Liver (tissue), 9 donors: ENCODE data around the gene MAPKAP1. TPM values are rescaled to one million over a fixed set of nuclear protein-coding genes. Genes with fewer than 3 reads are reported as not detected.

Experiments used
- DNase-seq: peaks from one replicate; pipeline ENCODE4 v3.0.0-alpha.2; 2017; ENCODE audit warnings: low spot score
- H3K27ac ChIP-seq, 2 donors: one replicate each; pipeline ENCODE4 v1.7.0; 2013; ENCODE audit warnings: inconsistent platforms in 2 of 2, low read length in 2 of 2, control low read depth in 1 of 2, low read depth in 1 of 2, mild to moderate bottlenecking in 1 of 2
- H3K27me3 ChIP-seq, 4 donors: one replicate each; pipeline versions ENCODE4 v1.6.1 to v1.7.0; 2013; ENCODE audit warnings: low read length in 3 of 4, inconsistent platforms in 1 of 4, mild to moderate bottlenecking in 1 of 4, moderate library complexity in 1 of 4; ENCODE audit not compliant: control insufficient read depth in 4 of 4, insufficient read depth in 4 of 4
- H3K36me3 ChIP-seq, 4 donors: one replicate each; pipeline versions ENCODE4 v1.6.1 to v1.7.0; 2013; ENCODE audit warnings: low read length in 3 of 4, mild to moderate bottlenecking in 3 of 4, low read depth in 1 of 4, moderate library complexity in 1 of 4; ENCODE audit not compliant: control insufficient read depth in 4 of 4, insufficient read depth in 3 of 4
- H3K4me1 ChIP-seq, 4 donors: one replicate each; pipeline versions ENCODE4 v1.6.1 to v1.7.0; 2013; ENCODE audit warnings: low read length in 3 of 4, mild to moderate bottlenecking in 3 of 4, moderate library complexity in 1 of 4; ENCODE audit not compliant: control insufficient read depth in 4 of 4, insufficient read depth in 4 of 4
- H3K4me3 ChIP-seq, 3 donors: one replicate each; pipeline versions ENCODE4 v1.6.1 to v1.7.0; 2013; ENCODE audit warnings: low read length in 3 of 3, control low read depth in 1 of 3, low read depth in 1 of 3, mild to moderate bottlenecking in 1 of 3
- H3K9ac ChIP-seq, 2 donors: one replicate each; pipeline ENCODE4 v1.7.0; 2013; ENCODE audit warnings: low read length in 2 of 2, mild to moderate bottlenecking in 2 of 2, moderate library complexity in 2 of 2, control low read depth in 1 of 2, low read depth in 1 of 2
- H3K9me3 ChIP-seq, 4 donors: one replicate each; pipeline versions ENCODE4 v1.6.1 to v1.7.0; 2013; ENCODE audit warnings: low read length in 3 of 4; ENCODE audit not compliant: control insufficient read depth in 4 of 4
- ATF3 ChIP-seq: IDR thresholded peaks from 2 replicates; pipeline ENCODE4 v1.6.1; 2016; ENCODE audit warnings: antibody characterized with exemption
- CTCF ChIP-seq: fragments of 150-350 bp; IDR thresholded peaks from 2 replicates; pipeline ENCODE4 v1.5.1; 2017; ENCODE audit warnings: improper control_type of control experiment, low read depth, low read length; ENCODE audit not compliant: missing input control
- EGR1 ChIP-seq, 2 donors: IDR thresholded peaks; 2 replicates each; pipeline ENCODE4 v1.6.1; 2016 to 2018; ENCODE audit warnings: antibody characterized with exemption in 2 of 2, low read depth in 2 of 2
- FOXA1 ChIP-seq: IDR thresholded peaks from 2 replicates; pipeline ENCODE4 v1.6.1; 2016; ENCODE audit warnings: antibody characterized with exemption
- FOXA2 ChIP-seq: IDR thresholded peaks from 2 replicates; pipeline ENCODE4 v1.6.1; 2016; ENCODE audit warnings: antibody characterized with exemption
- GABPA ChIP-seq, 2 donors: IDR thresholded peaks in 1 of 2; conservative IDR thresholded peaks in 1 of 2; 2 replicates each; pipeline ENCODE4 v1.6.1; 2016; ENCODE audit warnings: antibody characterized with exemption in 2 of 2, mild to moderate bottlenecking in 1 of 2, moderate library complexity in 1 of 2
- HNF4A ChIP-seq, 2 donors: conservative IDR thresholded peaks; 2 replicates each; pipeline ENCODE4 v1.6.1; 2016; ENCODE audit warnings: antibody characterized with exemption in 2 of 2, mild to moderate bottlenecking in 2 of 2
- HNF4G ChIP-seq: IDR thresholded peaks from 2 replicates; pipeline ENCODE4 v1.6.1; 2016; ENCODE audit warnings: antibody characterized with exemption
- JUND ChIP-seq, 2 donors: IDR thresholded peaks; 2 replicates each; pipeline ENCODE4 v1.6.1; 2016; ENCODE audit warnings: antibody characterized with exemption in 2 of 2
- NR2F2 ChIP-seq: IDR thresholded peaks from 2 replicates; pipeline ENCODE4 v1.6.1; 2016; ENCODE audit warnings: antibody characterized with exemption
- RAD21 ChIP-seq, 2 donors: IDR thresholded peaks; 2 replicates each; pipeline ENCODE4 v1.6.1; 2016; ENCODE audit warnings: antibody characterized with exemption in 2 of 2, mild to moderate bottlenecking in 2 of 2
- REST ChIP-seq: IDR thresholded peaks from 2 replicates; pipeline ENCODE4 v1.6.1; 2016; ENCODE audit warnings: antibody characterized with exemption, mild to moderate bottlenecking
- RXRA ChIP-seq, 2 donors: IDR thresholded peaks; 2 replicates each; pipeline ENCODE4 v1.6.1; 2017 to 2018; ENCODE audit warnings: antibody characterized with exemption in 2 of 2, mild to moderate bottlenecking in 1 of 2
- SP1 ChIP-seq: IDR thresholded peaks from 2 replicates; pipeline ENCODE4 v1.6.1; 2018; ENCODE audit warnings: antibody characterized with exemption, mild to moderate bottlenecking
- YY1 ChIP-seq: IDR thresholded peaks from 2 replicates; pipeline ENCODE4 v1.6.1; 2016; ENCODE audit warnings: antibody characterized with exemption, mild to moderate bottlenecking
- ZBTB33 ChIP-seq: IDR thresholded peaks from 2 replicates; pipeline ENCODE4 v1.6.1; 2016; ENCODE audit warnings: antibody characterized with exemption
- WGBS: extraction: QIAGEN DNeasy Blood & Tissue Kit; methylation state at CpG from one replicate; pipeline ENCODE4 v1.1.7; 2013; 5-methylcytosine and 5-hydroxymethylcytosine counted together
- polyA plus RNA-seq, 2 donors: library from polyadenylated mRNA; stranded (reverse) in 1 of 2; unstranded in 1 of 2; fragments of 200-250 nt in 1 of 2; fragments of >200 nt in 1 of 2; fragmentation: Nextera tagmentation in 1 of 2; extraction: Ambion mirVana in 1 of 2; gene quantifications; one replicate each; pipeline versions ENCODE4 v1.2.1 to v1.2.3, GENCODE V29; 2013 to 2015
- total RNA-seq, 2 donors: library from RNA; depleted of rRNA; stranded (reverse); fragments of >200 nt; gene quantifications; one replicate each; pipeline ENCODE4 v1.2.3, GENCODE V29; 2014
- donor health status: healthy.
- donor health status: healthy.
- donor health status: healthy.
- donor health status: healthy.
- donor health status: healthy.

The MAPKAP1 gene
- total and polyA plus RNA-seq, 4 donors: 23.6 to 55.9 (median 32.7) TPM

- H3K4me3 ChIP-seq: no peak overlapping the region
- 62% methylated on average over 10 of the region's 10 CpGs for WGBS
- no peaks in the 10 kb centered on the region for H3K27me3 ChIP-seq
- peak overlapping the region in 1 of 2 donors; percentile 22 for H3K9ac ChIP-seq
- peak overlapping the region in 1 of 2 donors; percentile 59 for H3K27ac ChIP-seq
- TF ChIP-seq FOXA1: no peak
- no peak for TF ChIP-seq CTCF
- TF ChIP-seq RAD21 (IDR thresholded peaks at IDR 0.05): peak in 1 of 2 donors; percentile 18
- peak in 1 of 2 donors; percentile 27 for TF ChIP-seq HNF4A (conservative IDR thresholded peaks at IDR 0.05)
- TF ChIP-seq SP1: peak; percentile 9
- peak in 1 of 2 donors; percentile 26 for TF ChIP-seq RXRA (IDR thresholded peaks at IDR 0.05)
- TF ChIP-seq ZBTB33: no peak
- no peak for TF ChIP-seq EGR1 (IDR thresholded peaks at IDR 0.05; ENCODE audit: low read depth in 2 of 2)
- peak; percentile 20 for TF ChIP-seq YY1
- peak; percentile 43 for TF ChIP-seq REST
- DNase-seq: no peak
- no peaks in the 10 kb centered on the region for H3K36me3 ChIP-seq
- peaks cover 6 to 21% (median 15%) of the 10 kb centered on the region in 4 donors for H3K4me1 ChIP-seq
- H3K9me3 ChIP-seq: no peaks in the 10 kb centered on the region
Measured at GRCh38 chr9:125532812-125533594, 174.0 kb downstream of the MAPKAP1 start.

GRCh38 chr9:125532412-125532811, 174.6 kb downstream of the MAPKAP1 start:
- H3K4me3 ChIP-seq: no peak overlapping the region
- no peak for TF ChIP-seq HNF4A (conservative IDR thresholded peaks at IDR 0.05)
- TF ChIP-seq JUND (IDR thresholded peaks at IDR 0.05): no peak
- TF ChIP-seq GABPA (IDR thresholded peaks at IDR 0.05 in 1 of 2, conservative IDR thresholded peaks at IDR 0.05 in 1 of 2): no peak
- TF ChIP-seq RXRA (IDR thresholded peaks at IDR 0.05): no peak
- TF ChIP-seq SP1: no peak
- no peak for TF ChIP-seq FOXA2
- no peak for TF ChIP-seq HNF4G
- no peak for TF ChIP-seq FOXA1
- TF ChIP-seq ATF3: no peak
- no peak for TF ChIP-seq EGR1 (IDR thresholded peaks at IDR 0.05; ENCODE audit: low read depth in 2 of 2)
- no peak for TF ChIP-seq REST
- no peak for TF ChIP-seq RAD21 (IDR thresholded peaks at IDR 0.05)
- TF ChIP-seq NR2F2: no peak
- no peak for TF ChIP-seq YY1
- no peaks in the 10 kb centered on the region for H3K9me3 ChIP-seq
- no peak for DNase-seq
- no peaks in the 10 kb centered on the region for H3K27me3 ChIP-seq
- peak overlapping the region in 1 of 2 donors; percentile 22 for H3K9ac ChIP-seq
- H3K36me3 ChIP-seq: no peaks in the 10 kb centered on the region
- WGBS: 64% methylated on average over 3 of the region's 3 CpGs
- H3K27ac ChIP-seq: peak overlapping the region in 1 of 2 donors; percentile 59
- H3K4me1 ChIP-seq: peaks cover 2 to 18% (median 11%) of the 10 kb centered on the region in 4 donors
